ENCODE measurements around the gene PPBP.
"Not testable (repeated sequence)": the region's sequence is repeated elsewhere in the genome, so short reads cannot be mapped to it uniquely, and the experiment has no call there.

Gene PPBP

DNA sequence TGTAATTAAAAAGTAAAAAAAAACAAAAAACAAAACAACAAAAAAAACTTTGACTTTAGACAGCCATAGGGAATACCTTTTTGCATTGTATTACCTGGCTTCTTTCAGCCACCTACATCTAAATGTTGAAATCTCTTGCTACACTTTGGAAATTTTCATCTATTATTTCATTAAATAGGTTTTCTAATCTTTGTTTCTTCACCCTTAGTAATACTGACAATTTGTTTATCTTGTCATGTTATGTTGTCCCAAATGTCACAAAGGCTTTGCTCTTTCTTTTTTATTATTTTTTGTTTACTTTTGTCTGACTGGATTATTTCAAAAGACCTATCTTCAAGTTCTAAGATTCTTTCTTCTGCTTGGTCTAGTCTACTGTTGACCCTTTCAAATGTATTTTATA lies 13.6 kb downstream of the PPBP start:
- TF ChIP-seq, protein P1, sequence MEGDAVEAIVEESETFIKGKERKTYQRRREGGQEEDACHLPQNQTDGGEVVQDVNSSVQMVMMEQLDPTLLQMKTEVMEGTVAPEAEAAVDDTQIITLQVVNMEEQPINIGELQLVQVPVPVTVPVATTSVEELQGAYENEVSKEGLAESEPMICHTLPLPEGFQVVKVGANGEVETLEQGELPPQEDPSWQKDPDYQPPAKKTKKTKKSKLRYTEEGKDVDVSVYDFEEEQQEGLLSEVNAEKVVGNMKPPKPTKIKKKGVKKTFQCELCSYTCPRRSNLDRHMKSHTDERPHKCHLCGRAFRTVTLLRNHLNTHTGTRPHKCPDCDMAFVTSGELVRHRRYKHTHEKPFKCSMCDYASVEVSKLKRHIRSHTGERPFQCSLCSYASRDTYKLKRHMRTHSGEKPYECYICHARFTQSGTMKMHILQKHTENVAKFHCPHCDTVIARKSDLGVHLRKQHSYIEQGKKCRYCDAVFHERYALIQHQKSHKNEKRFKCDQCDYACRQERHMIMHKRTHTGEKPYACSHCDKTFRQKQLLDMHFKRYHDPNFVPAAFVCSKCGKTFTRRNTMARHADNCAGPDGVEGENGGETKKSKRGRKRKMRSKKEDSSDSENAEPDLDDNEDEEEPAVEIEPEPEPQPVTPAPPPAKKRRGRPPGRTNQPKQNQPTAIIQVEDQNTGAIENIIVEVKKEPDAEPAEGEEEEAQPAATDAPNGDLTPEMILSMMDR (IDR thresholded peaks at IDR 0.05; ENCODE audit: low read length, missing control alignments): no peak
- H3K4me3 ChIP-seq (replicated peaks; ENCODE audit: low read depth, low read length): no peak overlapping the region
- no peak for DNase-seq (ENCODE audit: low read depth)

- TF ChIP-seq, protein P1 (IDR thresholded peaks at IDR 0.05; ENCODE audit: low read length, missing control alignments): no peak
- DNase-seq (ENCODE audit: low read depth): no peak
- no peak overlapping the region for H3K4me3 ChIP-seq (replicated peaks; ENCODE audit: low read depth, low read length)
These were observed 17.0 kb downstream of the PPBP start for GRCh38 chr4:73970945-73971344.

GRCh38 chr4:73970011-73970410 lies 18.0 kb downstream of the PPBP start:
- no peak overlapping the region for H3K4me3 ChIP-seq (replicated peaks; ENCODE audit: low read depth, low read length)
- no peak for DNase-seq (ENCODE audit: low read depth)
- TF ChIP-seq, protein P1 (IDR thresholded peaks at IDR 0.05; ENCODE audit: low read length, missing control alignments): no peak

- TF ChIP-seq, protein P1 (IDR thresholded peaks at IDR 0.05; ENCODE audit: low read length, missing control alignments): no peak
- no peak overlapping the region for H3K4me3 ChIP-seq (replicated peaks; ENCODE audit: low read depth, low read length)
- no peak for DNase-seq (ENCODE audit: low read depth)
These were observed 20.1 kb downstream of the PPBP start for GRCh38 chr4:73967866-73968265.

GRCh38 chr4:73964862-73965611 lies 23.0 kb downstream of the PPBP start:
- peak; percentile 19 for DNase-seq (ENCODE audit: low read depth)
- TF ChIP-seq, protein P1 (IDR thresholded peaks at IDR 0.05; ENCODE audit: low read length, missing control alignments): peak; percentile 29
- no peak overlapping the region for H3K4me3 ChIP-seq (replicated peaks; ENCODE audit: low read depth, low read length)

DNA sequence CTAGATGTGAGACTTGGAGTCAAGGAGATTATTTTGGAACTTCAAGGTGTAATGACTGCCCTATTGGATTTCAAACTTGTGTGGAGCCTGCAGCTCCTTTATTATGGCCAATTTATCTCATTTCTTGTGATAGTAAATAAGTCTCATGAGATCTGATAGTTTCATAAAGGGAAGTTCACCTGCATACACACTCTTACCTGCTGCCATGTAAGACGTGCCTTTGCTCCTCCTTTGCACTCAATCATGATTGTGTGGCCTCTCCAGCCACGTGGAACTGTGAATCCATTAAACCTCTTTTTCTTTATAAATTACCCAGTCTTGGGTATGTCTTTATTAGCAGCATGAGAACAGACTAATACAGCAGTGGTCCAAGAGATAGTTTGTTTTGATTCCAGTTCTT lies 25.3 kb downstream of the PPBP start:
- TF ChIP-seq, protein P1 (IDR thresholded peaks at IDR 0.05; ENCODE audit: low read length, missing control alignments): no peak
- H3K4me3 ChIP-seq (replicated peaks; ENCODE audit: low read depth, low read length): no peak overlapping the region
- no peak for DNase-seq (ENCODE audit: low read depth)

- DNase-seq (ENCODE audit: low read depth): not testable (repeated sequence)
These were observed 28.9 kb downstream of the PPBP start for GRCh38 chr4:73959041-73959440.

More at GRCh38 chr4:73959041-73959440, 28.9 kb downstream of the PPBP start:
- not testable (repeated sequence) for H3K4me3 ChIP-seq (replicated peaks; ENCODE audit: low read depth, low read length)
